Adipocyte (in vitro differentiated cells): ENCODE results near the gene S100A10.

Experiments used
- DNase-seq: peaks from one replicate; pipeline ENCODE4 v3.0.0-alpha.2; 2015; ENCODE audit warnings: low read depth
- H3K27me3 ChIP-seq: replicated peaks from 2 replicates; pipeline ENCODE4 v1.7.0; 2013; ENCODE audit warnings: mild to moderate bottlenecking, low read length, moderate library complexity; ENCODE audit not compliant: control insufficient read depth, insufficient read depth
- H3K36me3 ChIP-seq: 2 replicates; pipeline ENCODE4 v1.7.0; 2013; ENCODE audit warnings: low read length, mild to moderate bottlenecking, moderate library complexity; ENCODE audit not compliant: control insufficient read depth, insufficient read depth, severe bottlenecking
- H3K4me1 ChIP-seq: 2 replicates; pipeline ENCODE4 v1.7.0; 2013; ENCODE audit warnings: mild to moderate bottlenecking, low read length, moderate library complexity; ENCODE audit not compliant: control insufficient read depth, insufficient read depth
- H3K4me3 ChIP-seq: 2 replicates; pipeline ENCODE4 v1.7.0; 2013; ENCODE audit warnings: mild to moderate bottlenecking, low read length, moderate library complexity
- H3K9ac ChIP-seq: 2 replicates; pipeline ENCODE4 v1.7.0; 2013; ENCODE audit warnings: mild to moderate bottlenecking, low read length, moderate library complexity
- H3K9me3 ChIP-seq: 2 replicates; pipeline ENCODE4 v1.7.0; 2013; ENCODE audit warnings: mild to moderate bottlenecking, low read length, moderate library complexity; ENCODE audit not compliant: control insufficient read depth

Gene S100A10

GRCh38 chr1:151956957-151957497, 36.6 kb downstream of the S100A10 start:
- Histone ChIP-seq H3K9ac (no peak overlapping the region), H3K4me1 (peaks cover 3% of the 10 kb centered on the region), H3K9me3 (no peaks in the 10 kb centered on the region), H3K27me3 (no peaks in the 10 kb centered on the region), H3K4me3 (no peak overlapping the region), H3K36me3 (no peaks in the 10 kb centered on the region)
- DNase-seq, result no peak

- no peaks in the 10 kb centered on the region for H3K27me3 ChIP-seq
- DNase-seq, result no peak
- no peak overlapping the region for H3K9ac ChIP-seq
- no peaks in the 10 kb centered on the region for H3K36me3 ChIP-seq
- no peak overlapping the region for H3K4me3 ChIP-seq
- H3K9me3 ChIP-seq, result no peaks in the 10 kb centered on the region
- H3K4me1 ChIP-seq, result no peaks in the 10 kb centered on the region
These were observed 40.1 kb downstream of the S100A10 start for GRCh38 chr1:151953409-151954094.

- Histone ChIP-seq H3K36me3 (no peaks in the 10 kb centered on the region), H3K9ac (no peak overlapping the region), H3K9me3 (no peaks in the 10 kb centered on the region), H3K27me3 (no peaks in the 10 kb centered on the region), H3K4me1 (no peaks in the 10 kb centered on the region), H3K4me3 (no peak overlapping the region)
- no peak for DNase-seq
These were observed 40.8 kb downstream of the S100A10 start for GRCh38 chr1:151952811-151953210.

DNA sequence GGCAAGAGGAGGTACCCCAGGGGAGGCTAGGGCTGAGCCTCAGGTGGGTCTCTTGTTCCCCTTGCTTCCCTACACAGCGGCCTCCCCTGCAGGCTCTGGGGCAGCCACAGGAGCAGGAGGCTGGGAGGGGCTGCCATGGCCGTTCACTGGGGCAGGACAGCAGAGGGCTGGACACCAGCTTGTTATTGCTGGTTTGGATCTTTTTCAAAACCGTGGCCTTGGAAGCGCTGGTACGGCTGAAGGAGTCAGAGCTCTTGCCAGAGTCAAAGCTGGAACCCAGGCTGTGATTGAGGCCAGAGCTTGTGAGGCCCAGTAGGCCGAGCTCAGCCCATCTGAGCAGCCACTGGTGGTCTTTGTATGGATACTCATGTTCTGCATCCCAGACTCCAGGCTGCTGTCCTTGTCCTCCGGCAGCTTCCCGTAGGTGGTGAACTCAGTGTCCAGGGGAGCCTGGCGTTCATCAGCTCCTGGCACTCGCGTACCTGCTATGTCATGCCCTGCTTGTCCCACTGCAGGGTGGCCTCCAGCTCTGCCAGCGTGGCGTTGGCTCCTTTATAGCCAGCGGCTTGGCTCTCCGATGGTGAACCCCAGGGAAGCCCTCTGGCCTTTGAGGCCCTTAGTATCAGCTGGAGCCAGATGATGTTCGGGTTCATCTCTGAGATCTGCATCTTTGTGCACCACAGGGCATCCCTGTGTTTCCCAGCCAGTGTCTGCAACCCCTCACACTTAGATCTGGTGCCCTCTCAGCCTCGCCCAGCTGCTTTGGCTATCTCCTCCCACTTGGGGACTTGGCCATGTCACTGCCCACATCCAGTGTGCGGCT, 44.1 kb downstream of the S100A10 start:
- H3K9ac ChIP-seq, result no peak overlapping the region
- H3K9me3 ChIP-seq, result no peaks in the 10 kb centered on the region
- no peaks in the 10 kb centered on the region for H3K36me3 ChIP-seq
- H3K4me1 ChIP-seq, result peaks cover 27% of the 10 kb centered on the region
- no peak for DNase-seq
- H3K4me3 ChIP-seq, result no peak overlapping the region
- H3K27me3 ChIP-seq, result no peaks in the 10 kb centered on the region

DNA sequence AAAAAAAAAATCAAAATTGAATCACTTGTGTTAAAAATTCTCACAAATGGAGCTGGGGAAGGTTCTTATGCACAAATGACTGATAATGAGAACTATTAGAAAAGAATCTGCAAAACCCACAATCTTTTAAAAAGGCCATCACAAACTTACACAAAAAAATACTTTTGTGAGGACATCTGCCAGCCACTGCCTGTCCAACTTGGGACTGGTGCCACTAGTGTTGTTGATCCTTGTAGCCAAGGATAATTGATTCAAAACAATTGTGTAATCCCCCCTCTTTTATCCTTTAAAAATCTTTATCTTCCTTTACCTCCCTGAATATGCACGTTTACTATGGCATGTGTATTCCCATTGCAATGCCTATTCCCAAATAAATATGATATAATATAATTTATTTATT, 45.2 kb downstream of the S100A10 start:
- H3K36me3 ChIP-seq, result no peaks in the 10 kb centered on the region
- DNase-seq, result no peak
- H3K4me1 ChIP-seq, result peaks cover 34% of the 10 kb centered on the region
- no peak overlapping the region for H3K4me3 ChIP-seq
- no peaks in the 10 kb centered on the region for H3K27me3 ChIP-seq
- no peaks in the 10 kb centered on the region for H3K9me3 ChIP-seq
- H3K9ac ChIP-seq, result no peak overlapping the region

- H3K4me1 ChIP-seq, result peaks cover 44% of the 10 kb centered on the region
- no peak for DNase-seq
- H3K9ac ChIP-seq, result no peak overlapping the region
- H3K36me3 ChIP-seq, result no peaks in the 10 kb centered on the region
- H3K4me3 ChIP-seq, result no peak overlapping the region
- no peaks in the 10 kb centered on the region for H3K27me3 ChIP-seq
- H3K9me3 ChIP-seq, result no peaks in the 10 kb centered on the region
These were observed 46.5 kb downstream of the S100A10 start for GRCh38 chr1:151947140-151947539.

GRCh38 chr1:151945725-151946722, 47.6 kb downstream of the S100A10 start:
- no peaks in the 10 kb centered on the region for H3K27me3 ChIP-seq
- peaks cover 55% of the 10 kb centered on the region for H3K4me1 ChIP-seq
- H3K4me3 ChIP-seq, result peak overlapping the region; percentile 19
- peak; percentile 99 for DNase-seq
- no peaks in the 10 kb centered on the region for H3K36me3 ChIP-seq
- no peaks in the 10 kb centered on the region for H3K9me3 ChIP-seq
- H3K9ac ChIP-seq, result no peak overlapping the region

- Histone ChIP-seq H3K4me1 (peaks cover 60% of the 10 kb centered on the region), H3K4me3 (peak overlapping the region; percentile 19), H3K27me3 (no peaks in the 10 kb centered on the region), H3K9ac (no peak overlapping the region), H3K36me3 (no peaks in the 10 kb centered on the region), H3K9me3 (no peaks in the 10 kb centered on the region)
- no peak for DNase-seq
These were observed 48.6 kb downstream of the S100A10 start for GRCh38 chr1:151944857-151945575.

- no peak overlapping the region for H3K9ac ChIP-seq
- H3K9me3 ChIP-seq, result no peaks in the 10 kb centered on the region
- H3K4me1 ChIP-seq, result peaks cover 60% of the 10 kb centered on the region
- no peak overlapping the region for H3K4me3 ChIP-seq
- no peak for DNase-seq
- no peaks in the 10 kb centered on the region for H3K36me3 ChIP-seq
- no peaks in the 10 kb centered on the region for H3K27me3 ChIP-seq
These were observed 49.4 kb downstream of the S100A10 start for GRCh38 chr1:151944126-151944856.

GRCh38 chr1:151943591-151943990, 50.1 kb downstream of the S100A10 start:
- Histone ChIP-seq H3K4me1 (peaks cover 60% of the 10 kb centered on the region), H3K27me3 (no peaks in the 10 kb centered on the region), H3K36me3 (no peaks in the 10 kb centered on the region), H3K4me3 (no peak overlapping the region), H3K9ac (no peak overlapping the region), H3K9me3 (no peaks in the 10 kb centered on the region)
- no peak for DNase-seq
